Cortex of kidney (tissue), 1 donor: ENCODE results near the gene COX8C.

ENCODE experiments used
- DNase-seq: peaks from one replicate; lab custom pipeline; 2025; lab: John Stamatoyannopoulos, UW

The COX8C gene, protein sequence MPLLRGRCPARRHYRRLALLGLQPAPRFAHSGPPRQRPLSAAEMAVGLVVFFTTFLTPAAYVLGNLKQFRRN

DNA sequence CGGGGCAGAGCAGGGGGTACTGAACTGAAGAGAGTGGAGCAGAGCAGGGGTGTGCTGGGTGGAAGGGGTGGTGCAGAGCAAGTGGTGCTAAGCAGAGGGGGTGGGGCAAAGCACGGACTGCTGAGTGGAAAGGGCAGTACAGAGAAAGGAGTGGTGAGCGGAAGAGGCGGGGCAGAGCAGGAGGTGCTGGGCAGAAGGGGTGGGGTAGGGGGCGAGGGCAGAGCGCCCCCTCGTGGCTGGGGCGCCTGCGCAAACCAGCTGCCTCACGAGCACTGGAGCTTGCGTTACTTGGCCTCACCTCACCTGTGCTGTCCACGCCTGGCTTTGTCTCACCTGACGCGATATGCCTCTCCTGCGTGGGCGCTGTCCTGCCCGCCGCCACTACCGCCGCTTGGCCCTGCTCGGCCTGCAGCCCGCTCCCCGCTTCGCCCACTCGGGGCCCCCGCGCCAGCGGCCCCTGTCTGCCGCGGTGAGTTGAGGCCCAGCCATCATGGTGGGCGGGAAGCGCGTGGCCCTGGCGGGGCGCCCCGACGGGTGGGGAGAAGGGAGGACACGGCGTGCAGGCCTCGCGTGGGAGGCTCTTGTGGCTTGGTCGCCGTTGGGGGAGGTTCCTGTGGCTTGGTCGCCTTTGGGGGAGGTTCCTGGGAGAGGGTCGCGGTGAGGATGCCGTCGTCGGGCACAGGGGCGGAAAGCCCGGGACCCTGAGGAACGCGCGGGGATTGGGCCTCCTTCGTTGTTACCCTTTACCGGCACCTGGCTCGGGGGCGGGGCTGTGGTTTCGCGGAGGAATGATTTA lies at the start of gene COX8C:
Gene COX8C (plus strand): TSS at position 257 of the 796 bp plus-strand sequence. CDS start 87 bp downstream, at position 344.
- DNase-seq, result no peak

DNA sequence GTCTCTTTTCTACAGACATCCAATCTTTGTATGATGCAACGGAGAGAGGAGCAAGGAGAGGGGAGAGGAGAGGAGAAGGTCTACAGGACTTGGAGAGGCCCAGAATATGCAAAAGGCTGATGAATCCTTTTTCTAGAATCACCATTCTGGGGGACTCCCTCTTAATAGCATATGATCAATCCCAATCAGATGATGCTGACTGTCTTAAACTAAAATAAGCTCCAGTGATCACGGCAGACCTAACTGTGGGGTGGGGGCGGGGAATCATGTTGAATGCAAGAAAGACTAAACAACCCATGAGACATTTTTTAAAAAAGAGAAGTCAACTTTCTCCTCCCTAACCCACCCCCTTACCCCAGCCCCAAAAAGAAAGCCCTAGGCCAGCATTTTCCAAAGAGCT lies 47.6 kb upstream of the COX8C start:
- no peak for DNase-seq

DNA sequence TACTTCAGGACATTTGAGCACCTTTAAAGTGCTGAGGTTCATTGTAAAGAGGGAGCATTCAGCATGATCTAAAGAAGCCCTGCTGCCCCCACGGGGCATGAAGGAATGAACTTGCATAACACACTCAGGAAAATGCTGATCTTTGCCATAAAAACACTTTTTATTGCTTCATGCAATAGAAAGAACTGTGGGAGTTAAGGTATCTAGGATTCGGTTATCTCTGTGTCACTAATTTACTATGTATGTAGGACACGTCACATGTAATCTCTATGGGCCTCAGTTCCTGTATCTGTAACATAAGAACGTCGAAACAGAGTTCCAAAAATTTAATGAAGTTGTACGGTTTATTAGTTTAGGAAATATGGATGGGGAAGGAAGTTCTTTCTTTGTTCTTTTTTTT lies 47.1 kb upstream of the COX8C start:
- no peak for DNase-seq

DNA sequence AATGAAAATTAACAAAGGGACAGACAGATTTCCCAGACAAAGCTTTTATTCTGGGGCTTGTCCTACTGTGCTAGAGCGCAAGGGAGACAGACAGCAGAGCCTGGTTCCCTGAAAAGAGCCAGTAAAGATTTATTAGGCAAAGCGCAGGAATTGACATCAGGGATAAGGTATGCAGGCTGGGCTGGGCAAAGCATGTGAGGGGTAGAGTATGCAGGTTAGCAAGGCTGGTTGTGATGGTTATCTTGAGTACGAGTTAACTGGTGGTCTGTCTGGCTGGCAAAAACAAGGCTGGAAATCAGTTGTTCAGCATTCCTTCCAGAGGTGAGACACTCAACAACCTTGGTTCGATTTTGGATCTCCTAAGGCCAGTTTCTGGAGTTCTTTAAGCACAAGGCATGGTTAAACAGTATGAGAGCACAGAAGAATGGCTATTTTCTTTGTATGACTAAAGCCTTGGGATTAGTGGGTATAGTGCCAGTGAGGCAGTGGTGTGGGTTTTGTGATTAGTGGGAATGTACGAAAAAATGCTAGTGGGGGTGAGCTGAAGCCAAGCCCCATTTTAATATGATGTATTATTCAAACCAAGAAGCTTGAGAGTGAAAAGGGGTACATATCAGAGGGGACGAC lies 45.0 kb upstream of the COX8C start:
- DNase-seq, result no peak

DNA sequence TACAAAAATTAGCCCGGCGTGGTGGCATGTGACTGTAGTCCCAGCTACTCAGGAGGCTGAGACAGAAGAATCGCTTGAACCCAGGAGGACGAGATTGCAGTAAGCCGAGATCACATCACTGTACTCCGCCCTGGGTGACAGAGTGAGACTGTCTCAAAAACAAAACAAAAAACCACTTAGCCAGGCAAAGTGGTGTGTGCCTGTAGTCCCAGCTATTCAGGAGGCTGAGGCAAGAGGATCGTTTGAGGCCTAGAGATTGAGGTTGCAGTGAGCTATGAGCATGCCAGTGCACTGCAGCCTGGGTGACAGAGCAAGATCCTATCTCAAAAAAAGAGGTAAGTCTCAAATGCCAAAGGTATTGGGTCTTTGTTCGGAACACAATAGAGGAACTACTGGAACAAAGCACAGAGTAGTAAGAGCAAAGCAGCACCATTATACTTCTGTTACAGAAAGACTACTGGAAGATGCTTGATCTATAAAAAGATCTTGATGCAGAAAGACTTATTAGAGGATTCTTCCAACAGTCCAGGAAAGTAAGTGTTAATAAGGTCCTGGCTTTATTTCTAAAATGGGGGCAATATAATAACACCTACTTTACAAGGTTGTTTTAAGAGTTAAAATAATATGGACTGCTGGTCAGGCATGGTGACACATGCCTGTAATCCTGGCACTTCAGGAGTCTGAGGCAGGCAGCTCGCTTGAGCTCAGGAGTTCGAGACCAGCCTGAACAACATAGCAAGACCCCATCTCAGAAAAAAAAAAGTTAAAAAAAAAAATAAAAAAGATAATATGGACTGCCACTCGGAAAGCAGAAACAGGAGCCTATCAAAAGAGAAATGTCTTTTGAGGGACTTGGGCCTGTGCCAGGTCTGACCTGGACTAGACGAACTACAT lies 44.0 kb upstream of the COX8C start:
- DNase-seq, result no peak

DNA sequence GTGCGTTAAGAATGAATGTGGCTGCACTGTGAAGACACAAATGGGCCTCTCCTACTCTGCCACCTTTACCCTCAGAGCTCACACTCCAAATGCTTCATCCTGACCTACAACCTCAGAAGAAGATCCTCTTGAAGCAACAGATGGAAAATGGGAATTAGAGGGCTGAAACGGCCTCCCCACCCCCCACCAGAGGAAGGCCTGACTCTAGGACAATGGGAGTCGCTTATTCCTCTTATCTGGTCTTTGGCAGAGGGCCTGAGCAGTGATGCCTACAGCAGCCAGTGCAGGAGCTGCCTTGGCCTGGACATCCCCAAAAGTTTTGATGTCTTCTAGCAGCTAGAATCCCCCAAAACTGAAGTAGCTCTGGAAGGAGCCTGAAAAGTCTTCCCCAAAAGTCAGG lies 43.3 kb upstream of the COX8C start:
- no peak for DNase-seq

DNA sequence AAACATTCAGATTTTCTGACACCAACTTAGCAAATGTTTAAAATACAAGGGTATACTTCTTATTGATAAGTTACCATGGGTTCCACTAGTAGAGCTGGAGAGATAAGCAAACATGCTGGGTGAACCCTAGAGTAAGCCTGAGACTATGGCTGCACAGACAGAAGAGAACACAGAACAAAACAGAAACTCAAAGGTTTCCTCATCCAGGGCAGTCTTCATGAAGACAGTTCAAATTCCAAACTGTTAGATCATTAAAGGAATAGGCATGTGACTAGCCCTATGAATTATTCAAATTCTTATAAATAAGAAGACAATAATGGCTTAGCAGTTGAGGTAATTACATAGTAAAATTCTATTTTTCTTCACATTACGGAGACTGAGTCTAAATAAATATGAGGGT lies 42.2 kb upstream of the COX8C start:
- DNase-seq, result no peak

DNA sequence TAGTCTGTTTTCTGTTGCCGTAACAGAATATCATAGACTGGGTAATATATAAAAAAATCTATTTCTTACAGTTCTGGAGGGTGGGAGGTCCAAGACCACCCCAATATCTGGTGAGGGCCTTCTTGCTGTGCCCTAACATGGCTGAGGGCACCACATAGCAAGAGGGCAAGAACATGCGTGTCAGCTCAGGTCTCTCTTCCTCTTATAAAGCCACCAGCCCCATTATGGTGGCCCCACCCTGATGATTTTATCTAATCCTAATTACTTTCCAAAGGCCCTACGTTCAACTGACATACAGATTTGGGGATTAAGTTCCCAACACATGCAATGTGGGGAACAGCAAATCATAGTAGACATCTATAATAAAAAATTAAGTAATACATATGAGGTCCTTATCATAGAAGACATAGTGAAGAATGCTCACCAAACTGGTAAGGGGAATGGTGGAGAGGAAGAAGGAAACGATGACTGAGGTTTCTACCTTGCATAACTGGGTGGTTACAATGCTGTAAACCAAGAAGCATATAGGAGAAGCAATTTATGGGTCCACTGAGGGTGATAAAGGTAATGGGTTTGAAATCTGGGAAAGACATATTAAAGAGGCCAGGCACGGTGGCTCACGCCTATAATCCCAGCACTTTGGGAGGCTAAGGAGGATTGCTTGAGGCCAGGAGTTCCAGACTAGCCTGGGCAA lies 41.1 kb upstream of the COX8C start:
- DNase-seq, result no peak

DNA sequence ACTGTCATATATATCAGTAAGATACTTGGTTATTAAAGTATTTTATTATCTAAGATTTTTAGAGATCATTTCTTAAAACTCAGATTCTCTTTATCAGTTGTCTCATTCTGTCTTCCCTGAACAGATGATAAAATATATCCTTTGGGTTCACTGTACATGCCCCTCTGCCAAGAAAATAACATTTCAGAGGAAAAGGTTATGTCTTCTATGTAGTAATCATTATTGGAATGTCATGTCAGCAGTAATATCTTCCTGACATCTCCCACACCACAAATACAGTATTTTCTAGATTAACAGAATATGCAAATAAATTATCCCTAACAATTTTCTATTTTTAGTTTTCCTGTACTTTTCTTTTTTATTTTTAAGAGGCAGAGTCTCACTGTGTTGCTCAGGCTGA lies 40.2 kb upstream of the COX8C start:
- DNase-seq, result no peak

DNA sequence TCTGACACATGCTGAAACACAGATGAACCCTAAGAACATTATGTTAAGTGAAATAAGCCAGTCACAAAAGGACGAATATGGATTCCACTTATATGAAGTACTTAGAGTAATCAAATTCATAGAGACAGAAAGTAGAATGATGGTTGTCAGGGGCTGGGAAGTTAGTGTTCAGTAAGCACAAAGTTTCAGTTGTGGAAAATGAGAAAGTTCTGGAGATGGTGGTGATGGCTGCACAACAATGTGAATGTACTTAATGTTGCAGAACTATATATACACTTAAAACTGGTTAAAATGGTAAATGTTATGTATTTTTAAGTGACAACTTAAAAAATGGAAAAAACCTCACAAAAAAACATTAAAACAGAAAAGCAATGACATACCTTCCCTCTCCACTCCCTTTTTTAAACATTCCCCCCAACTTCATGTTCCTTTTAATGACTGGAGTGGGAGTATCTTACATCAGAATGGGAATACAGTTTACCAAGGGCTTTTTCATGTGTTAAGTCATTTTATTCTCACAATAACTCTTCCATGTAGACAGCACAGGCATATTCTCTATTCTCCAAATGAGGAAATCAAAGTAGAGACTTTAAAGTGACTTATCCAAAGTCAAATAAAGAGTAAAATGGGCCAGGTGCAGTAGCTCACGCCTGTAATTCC lies 38.2 kb upstream of the COX8C start:
- no peak for DNase-seq

DNA sequence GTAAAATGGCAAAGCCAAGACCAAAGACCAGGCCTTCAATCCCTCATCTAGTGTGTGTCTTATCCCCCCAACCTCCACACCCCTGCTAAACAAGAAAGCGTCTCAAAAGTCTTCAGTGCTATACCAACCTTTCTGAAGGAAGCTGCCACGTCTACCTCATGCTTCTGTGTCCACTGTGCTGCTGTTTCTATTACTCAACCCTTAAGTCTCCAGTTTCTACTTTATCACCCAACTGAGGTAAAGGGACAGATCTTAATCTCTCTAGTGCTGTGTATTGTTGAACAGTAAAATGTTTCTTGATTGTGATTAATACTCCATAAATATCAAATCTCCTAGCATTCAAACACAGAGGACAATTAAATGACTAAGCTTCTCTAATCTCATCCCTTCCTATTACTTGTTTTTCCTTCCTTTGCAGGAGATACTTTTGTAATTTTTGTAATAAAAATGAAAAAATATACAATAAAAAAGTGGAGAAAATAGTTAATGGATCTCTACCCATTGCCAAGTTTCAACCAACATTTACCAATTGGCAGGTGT lies 37.5 kb upstream of the COX8C start:
- DNase-seq, result no peak

DNA sequence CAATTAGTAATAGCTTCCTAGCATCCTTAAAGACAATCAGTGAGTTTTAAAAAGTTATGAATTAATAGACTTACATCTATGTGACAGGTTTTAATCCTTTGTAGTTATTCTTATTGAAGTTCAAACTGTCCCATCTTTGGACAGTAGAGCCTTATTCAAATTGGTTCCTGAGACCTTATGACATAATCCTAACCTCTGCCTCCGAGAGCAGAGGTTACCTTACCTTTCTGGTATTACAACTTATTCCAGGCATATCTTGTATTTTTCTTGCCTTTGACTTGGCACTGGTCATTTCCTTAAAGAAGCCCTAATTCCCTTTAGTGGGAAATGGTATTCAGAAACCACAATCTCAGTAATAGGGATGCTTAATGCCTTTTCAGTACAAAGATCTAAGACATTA lies 35.9 kb upstream of the COX8C start:
- DNase-seq, result no peak

DNA sequence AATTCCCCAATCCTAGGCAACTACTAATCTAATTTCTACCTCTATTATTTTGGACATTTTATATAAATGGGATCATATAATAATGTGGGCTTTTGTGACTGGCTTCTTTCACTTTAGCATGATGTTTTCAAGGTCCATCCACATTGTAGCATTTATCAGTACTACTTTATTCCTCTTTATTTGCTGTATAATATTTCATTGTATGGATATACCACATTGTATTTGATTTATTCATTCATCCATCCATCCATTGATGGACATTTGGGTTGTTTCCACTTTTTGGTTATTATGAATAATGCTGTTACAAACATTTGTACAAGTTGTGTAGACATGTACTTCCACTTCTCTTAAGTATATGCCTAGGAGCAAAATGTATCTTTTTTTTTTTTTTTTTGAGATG lies 31.4 kb upstream of the COX8C start:
- no peak for DNase-seq

DNA sequence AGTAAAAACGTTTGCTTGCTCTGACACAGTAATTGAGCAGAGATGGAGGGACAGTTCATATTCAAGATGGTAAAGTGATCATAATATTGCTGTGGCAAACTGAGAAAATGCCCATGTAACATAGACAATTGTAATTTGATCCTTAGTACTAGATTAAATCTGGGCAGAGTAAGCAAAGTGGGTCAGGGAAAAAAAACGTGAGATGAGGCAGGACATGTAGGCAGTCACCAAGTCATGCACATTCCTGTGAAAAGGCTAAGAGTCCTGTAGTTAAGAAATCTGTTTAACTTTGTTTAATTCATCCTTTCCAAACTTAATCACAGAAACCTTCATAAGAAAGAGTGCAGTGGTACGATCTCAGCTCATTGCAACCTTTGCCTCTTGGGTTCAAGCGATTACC lies 30.3 kb upstream of the COX8C start:
- DNase-seq, result no peak

DNA sequence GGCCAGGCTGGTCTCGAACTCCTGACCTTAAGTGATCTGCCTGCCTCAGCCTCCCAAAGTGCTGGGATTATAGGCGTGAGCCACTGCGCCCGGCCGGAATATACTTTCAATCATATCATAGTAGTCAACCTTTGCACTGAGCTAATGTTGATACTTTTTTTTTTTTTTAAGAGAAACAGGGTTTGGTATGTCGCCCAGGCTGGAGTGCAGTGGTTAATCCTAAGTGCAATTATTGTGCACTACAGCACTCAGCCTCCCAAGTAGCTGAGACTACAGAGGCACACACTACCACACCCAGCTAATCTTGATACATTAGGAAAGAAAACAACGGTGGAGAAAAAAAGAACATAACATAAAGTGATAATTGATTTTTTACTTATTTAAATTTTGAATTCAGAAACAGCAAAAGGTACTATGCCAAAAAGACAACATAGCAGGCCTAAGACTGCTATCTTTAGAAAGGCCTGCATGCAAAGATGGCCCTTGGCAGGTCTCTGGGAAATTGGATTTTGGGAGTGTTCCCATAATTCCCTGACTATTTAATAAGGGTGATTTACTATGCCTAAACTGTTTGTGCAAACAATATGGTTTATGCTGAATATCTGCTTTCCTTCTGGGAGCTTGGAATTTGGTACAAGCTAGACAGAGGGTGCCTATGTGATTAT lies 29.6 kb upstream of the COX8C start:
- DNase-seq, result no peak

DNA sequence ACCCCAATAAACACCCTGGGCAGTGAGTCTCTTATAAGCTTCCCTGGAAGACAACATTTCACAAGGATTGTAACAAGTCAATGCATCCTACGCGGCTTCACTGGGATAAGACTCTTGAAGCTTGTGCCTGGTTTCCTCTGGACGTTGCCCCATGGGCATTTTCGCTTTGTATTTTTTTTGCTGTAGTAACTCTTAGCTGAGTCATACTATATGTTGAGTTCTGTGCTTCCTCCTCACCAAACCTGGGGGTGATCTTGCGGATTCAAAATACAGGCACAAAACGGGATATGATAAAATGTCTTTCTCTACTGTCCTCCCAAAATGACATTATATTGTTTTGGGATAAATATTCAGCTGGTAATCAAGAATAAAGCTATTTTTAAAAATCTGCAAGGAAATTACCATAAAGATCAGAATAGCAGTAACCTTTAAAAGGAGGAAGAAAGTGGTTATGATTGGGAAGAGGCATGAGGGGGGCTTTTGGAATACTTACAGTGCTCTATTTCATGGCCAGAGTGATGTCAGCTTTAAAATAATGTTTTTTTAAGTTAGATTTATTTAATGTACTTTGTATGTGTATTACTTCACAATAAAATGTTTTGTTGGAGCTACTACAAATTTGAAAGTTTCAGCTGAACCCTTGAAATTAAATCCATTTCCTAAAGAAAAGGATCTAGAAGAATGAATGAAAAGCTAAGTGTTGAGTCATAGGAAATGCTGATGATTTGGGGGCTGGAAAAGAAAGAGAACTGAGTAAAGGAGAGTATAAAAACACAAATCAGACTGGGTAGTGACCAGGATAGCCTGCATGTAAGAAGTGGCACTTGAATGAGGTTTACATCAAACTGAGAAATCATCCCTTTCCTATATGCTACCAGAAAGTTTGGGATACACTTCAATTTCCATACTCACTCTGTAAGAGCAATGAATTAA lies 28.8 kb upstream of the COX8C start:
- DNase-seq, result no peak

DNA sequence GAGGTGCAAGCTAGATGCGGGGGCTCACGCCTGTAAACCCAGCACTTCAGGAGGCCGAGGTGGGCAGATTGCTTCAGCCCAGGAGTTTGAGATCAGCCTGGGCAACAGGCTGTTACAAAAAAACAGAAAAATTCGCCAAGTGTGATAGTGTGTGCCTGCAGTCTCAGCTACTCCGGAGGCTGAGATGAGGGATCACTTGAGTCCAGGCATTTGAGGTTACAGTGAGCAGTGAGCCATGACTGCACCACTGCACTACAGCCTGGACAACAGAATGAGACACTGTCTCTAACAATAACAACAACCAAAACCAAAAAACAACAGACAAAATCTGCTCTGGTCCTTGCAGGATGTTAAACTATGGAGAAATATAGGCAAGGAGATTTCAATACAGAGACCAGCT lies 28.1 kb upstream of the COX8C start:
- no peak for DNase-seq

DNA sequence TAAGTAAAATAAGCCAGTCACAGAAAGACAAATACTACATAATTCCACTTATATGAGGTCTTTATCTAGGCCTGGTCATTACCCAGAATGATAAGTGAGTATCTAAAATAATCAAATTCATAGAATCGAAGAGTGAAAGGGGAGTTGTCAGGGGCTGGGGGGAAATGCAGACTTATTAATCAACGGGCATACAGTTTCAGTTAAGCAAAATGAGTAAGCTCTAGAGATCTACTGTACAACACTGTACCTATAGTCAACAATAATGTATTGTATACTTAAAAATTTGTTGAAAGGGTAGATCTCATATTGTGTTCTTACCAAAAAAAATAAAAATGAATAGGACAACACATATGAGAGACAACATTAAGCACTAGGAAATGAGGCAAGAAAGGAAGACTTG lies 27.5 kb upstream of the COX8C start:
- no peak for DNase-seq

DNA sequence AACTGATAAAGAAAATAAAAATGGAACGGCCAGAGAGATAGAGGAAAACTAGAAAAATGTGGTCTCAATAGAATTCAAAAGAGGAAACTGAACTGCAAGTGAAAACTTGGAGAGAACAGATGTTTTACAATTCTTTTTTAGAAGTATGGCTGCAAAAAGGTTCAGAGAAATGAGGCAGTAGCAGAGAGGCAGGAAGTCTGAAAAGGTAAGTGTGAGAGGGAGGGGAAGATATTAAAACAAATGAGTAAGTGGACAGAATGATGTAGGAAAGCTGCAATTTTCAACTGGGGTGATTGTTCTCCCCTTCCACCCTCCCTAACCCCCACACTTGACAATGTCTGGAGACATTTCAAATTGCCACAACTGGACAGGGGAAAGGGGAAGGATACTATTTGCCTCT lies 27.0 kb upstream of the COX8C start:
- no peak for DNase-seq

DNA sequence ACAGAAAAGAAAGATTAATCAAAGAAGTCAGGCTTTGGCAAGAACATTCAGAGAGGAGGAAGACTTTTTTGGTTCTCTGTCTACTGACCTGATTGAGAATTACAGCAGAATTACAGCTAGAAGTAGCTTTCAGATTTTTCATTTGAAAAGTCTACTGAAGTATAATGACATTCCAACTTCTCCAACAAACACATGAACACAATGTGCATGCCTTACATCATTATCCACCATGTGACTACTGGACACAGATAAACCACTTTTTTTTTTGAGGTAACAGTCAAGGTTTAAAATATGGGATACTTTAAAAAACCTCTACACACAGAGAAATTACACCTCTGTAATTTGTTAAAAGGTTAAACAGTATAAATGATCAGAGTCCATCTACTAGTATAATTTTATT lies 26.5 kb upstream of the COX8C start:
- no peak for DNase-seq
